ENCODE results near the gene ZBTB20. TPM values are rescaled to one million over a fixed set of nuclear protein-coding genes. Genes with fewer than 3 reads are reported as not detected.

The ZBTB20 gene
- total RNA-seq, 1 donor from 2014 or later = 91.2 TPM

- peaks cover 11% of the 10 kb centered on the region for H3K36me3 Mint-ChIP-seq (ENCODE audit: low read depth)
- ChIA-PET CTCF (no interaction called here), POLR2A (no interaction called here)
- H3K27me3 Mint-ChIP-seq = no peaks in the 10 kb centered on the region
- no peak overlapping the region for H3K27ac Mint-ChIP-seq
- no peaks in the 10 kb centered on the region for H3K9me3 Mint-ChIP-seq
- TF ChIP-seq, protein P1, sequence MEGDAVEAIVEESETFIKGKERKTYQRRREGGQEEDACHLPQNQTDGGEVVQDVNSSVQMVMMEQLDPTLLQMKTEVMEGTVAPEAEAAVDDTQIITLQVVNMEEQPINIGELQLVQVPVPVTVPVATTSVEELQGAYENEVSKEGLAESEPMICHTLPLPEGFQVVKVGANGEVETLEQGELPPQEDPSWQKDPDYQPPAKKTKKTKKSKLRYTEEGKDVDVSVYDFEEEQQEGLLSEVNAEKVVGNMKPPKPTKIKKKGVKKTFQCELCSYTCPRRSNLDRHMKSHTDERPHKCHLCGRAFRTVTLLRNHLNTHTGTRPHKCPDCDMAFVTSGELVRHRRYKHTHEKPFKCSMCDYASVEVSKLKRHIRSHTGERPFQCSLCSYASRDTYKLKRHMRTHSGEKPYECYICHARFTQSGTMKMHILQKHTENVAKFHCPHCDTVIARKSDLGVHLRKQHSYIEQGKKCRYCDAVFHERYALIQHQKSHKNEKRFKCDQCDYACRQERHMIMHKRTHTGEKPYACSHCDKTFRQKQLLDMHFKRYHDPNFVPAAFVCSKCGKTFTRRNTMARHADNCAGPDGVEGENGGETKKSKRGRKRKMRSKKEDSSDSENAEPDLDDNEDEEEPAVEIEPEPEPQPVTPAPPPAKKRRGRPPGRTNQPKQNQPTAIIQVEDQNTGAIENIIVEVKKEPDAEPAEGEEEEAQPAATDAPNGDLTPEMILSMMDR (IDR thresholded peaks at IDR 0.05) = no peak
- no peak for ATAC-seq (ENCODE audit: low read depth)
- intact Hi-C loops (cut with micrococcal nuclease) = no loop called here
- H3K4me1 Mint-ChIP-seq = peaks cover 3% of the 10 kb centered on the region
- DNase-seq = no peak
- H3K4me3 Mint-ChIP-seq = no peak overlapping the region
Measured at GRCh38 chr3:114716126-114716525, 431.0 kb downstream of the ZBTB20 start.

GRCh38 chr3:114714957-114715460 is 432.1 kb downstream of the ZBTB20 start:
- ChIA-PET POLR2A (no interaction called here), CTCF (no interaction called here)
- TF ChIP-seq, protein P1 (IDR thresholded peaks at IDR 0.05) = no peak
- DNase-seq (no peak), ATAC-seq (ENCODE audit: low read depth) (no peak)
- Mint-ChIP-seq H3K27me3 (no peaks in the 10 kb centered on the region), H3K4me3 (no peak overlapping the region), H3K9me3 (no peaks in the 10 kb centered on the region), H3K36me3 (ENCODE audit: low read depth) (peaks cover 15% of the 10 kb centered on the region), H3K27ac (no peak overlapping the region), H3K4me1 (peaks cover 3% of the 10 kb centered on the region)
- intact Hi-C loops (cut with micrococcal nuclease) = no loop called here

DNA sequence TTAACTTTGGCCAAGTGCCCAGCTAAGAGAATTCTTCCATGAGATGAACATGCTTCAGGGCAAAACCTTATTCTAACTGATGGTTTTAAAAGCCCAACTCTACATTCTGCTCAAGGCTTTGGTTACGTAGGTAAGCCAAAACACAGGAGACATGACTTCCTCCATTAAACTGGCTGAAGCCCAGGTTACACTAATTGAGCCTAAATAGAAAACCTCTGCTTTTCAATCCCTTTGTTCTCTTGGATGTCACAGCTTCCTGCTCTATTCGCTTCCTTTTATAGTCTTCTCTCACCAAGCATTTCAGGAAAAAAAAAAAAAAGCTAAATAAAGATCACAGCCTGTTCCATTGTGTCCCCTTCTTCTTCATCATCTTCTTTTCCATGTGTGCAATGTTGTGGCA is 432.9 kb downstream of the ZBTB20 start:
- H3K4me3 Mint-ChIP-seq = no peak overlapping the region
- ChIA-PET CTCF (no interaction called here), POLR2A (no interaction called here)
- no peaks in the 10 kb centered on the region for H3K9me3 Mint-ChIP-seq
- H3K27me3 Mint-ChIP-seq = no peaks in the 10 kb centered on the region
- peaks cover 15% of the 10 kb centered on the region for H3K36me3 Mint-ChIP-seq (ENCODE audit: low read depth)
- TF ChIP-seq, protein P1 (IDR thresholded peaks at IDR 0.05) = no peak
- DNase-seq = no peak
- peaks cover 3% of the 10 kb centered on the region for H3K4me1 Mint-ChIP-seq
- no peak for ATAC-seq (ENCODE audit: low read depth)
- H3K27ac Mint-ChIP-seq = no peak overlapping the region
- intact Hi-C loops (cut with micrococcal nuclease) = no loop called here

DNA sequence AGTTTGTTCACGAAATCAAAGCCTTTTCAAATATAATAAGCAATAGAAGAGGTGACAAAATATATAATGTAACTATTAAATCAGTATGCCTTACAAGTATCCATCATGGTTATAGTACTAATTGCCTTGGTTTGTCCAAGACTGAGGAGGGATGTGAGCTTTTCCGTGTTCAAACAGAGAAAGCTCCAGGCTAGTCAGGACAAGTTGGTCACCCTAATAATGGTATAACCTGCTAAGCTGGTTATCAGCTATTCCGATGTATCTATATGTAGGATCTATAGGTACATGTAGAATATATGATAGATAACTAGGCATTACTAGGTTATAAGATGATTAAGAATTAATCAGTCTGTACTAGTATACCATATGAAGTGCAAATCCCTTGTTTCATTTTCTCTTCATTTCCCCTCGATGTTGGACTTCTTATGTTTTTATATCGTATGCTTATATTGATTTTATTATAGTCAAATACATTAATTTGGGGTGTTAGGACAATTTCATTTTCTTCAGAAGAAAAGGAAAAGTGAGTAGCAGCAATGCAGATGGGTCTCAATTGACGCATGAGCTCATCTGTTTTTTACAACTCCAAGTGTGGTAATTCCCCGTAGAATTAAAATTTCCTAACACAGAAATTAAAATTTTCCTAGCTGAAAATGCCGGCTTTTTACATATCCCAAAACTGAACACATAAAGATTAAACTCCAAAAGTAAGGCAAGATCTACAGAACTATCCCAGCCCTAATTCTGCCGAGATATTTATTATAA is 434.2 kb downstream of the ZBTB20 start:
- Mint-ChIP-seq H3K9me3 (no peaks in the 10 kb centered on the region), H3K4me3 (no peak overlapping the region), H3K4me1 (peaks cover 3% of the 10 kb centered on the region), H3K27me3 (no peaks in the 10 kb centered on the region), H3K36me3 (ENCODE audit: low read depth) (peaks cover 15% of the 10 kb centered on the region), H3K27ac (no peak overlapping the region)
- intact Hi-C loops (cut with micrococcal nuclease) = no loop called here
- TF ChIP-seq, protein P1 (IDR thresholded peaks at IDR 0.05) = no peak
- DNase-seq (no peak), ATAC-seq (ENCODE audit: low read depth) (no peak)
- ChIA-PET POLR2A (no interaction called here), CTCF (no interaction called here)

DNA sequence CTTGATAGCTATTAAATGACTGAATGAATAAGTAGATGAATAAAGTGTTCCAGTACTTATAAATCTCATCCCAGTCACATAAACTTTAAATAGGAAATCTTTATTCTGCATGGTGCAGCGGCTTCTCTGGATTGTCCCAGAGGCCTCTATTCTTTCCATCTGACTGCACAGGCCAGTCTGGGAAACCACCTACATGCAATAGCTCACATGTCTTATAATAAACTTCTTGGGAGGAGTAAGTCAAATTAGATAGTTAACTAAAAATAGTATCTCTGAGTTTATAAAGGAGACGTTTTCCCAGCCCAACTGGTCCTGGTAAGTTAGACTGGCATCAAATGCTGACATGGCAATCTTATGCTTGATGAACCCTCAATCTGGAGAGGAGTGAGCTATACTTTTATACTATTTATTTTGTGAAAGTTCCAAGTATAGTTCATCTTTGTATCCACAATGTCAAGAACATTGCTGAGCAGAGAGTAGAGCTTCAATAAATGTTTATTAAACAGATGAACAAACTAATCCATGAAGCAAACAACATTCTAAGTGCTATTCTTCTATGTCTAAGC is 435.7 kb downstream of the ZBTB20 start:
- ATAC-seq (ENCODE audit: low read depth) (no peak), DNase-seq (no peak)
- Mint-ChIP-seq H3K4me3 (no peak overlapping the region), H3K4me1 (peaks cover 6% of the 10 kb centered on the region), H3K27ac (no peak overlapping the region), H3K36me3 (ENCODE audit: low read depth) (peaks cover 7% of the 10 kb centered on the region), H3K27me3 (no peaks in the 10 kb centered on the region), H3K9me3 (no peaks in the 10 kb centered on the region)
- intact Hi-C loops (cut with micrococcal nuclease) = no loop called here
- POLR2A ChIA-PET = no interaction called here
- CTCF ChIA-PET = no interaction called here
- TF ChIP-seq, protein P1 (IDR thresholded peaks at IDR 0.05) = no peak
